ENCODE data around the gene TRNAU1AP. TPM values are rescaled to one million over a fixed set of nuclear protein-coding genes. Genes with fewer than 3 reads are reported as not detected.
"Not testable (repeated sequence)": the region's sequence is repeated elsewhere in the genome, so short reads cannot be mapped to it uniquely, and the experiment has no call there.

The TRNAU1AP gene
- total RNA-seq, 4 donors from 2014 or later: 14.8 to 26.6 (median 20.6) TPM

DNA sequence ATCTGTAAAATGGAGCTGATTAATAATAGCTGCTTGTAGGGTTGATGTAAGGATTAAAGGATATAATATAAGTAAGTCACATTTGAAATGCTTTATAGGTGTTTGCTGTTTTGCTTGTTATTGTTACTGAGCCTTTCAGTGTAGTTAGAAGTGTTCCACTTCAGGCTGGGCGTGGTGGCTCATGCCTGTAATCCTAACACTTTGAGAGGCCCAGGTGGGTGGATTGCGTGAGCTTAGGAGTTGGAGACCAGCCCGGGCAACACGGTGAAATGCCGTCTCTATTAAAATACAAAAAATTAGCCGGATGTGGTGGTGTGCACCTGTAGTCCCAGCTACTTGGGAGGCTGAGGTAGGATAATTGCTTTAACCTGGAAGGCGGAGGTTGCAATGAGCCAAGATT lies 12.2 kb downstream of the TRNAU1AP start:
- Histone ChIP-seq H3K4me1 (no peaks in the 10 kb centered on the region), H3K27me3 (no peaks in the 10 kb centered on the region), H3K27ac (no peak overlapping the region), H3K9me3 (no peaks in the 10 kb centered on the region), H3K4me3 (replicated peaks in 1 of 3) (no peak overlapping the region), H3K36me3 (peaks cover 47 to 72% of the 10 kb centered on the region in 2 donors)
- no peak for DNase-seq
- intact Hi-C loops (cut with DNase I): no loop called here
- TF ChIP-seq POLR2A (IDR thresholded peaks at IDR 0.05): no peak
- TF ChIP-seq, protein P1, sequence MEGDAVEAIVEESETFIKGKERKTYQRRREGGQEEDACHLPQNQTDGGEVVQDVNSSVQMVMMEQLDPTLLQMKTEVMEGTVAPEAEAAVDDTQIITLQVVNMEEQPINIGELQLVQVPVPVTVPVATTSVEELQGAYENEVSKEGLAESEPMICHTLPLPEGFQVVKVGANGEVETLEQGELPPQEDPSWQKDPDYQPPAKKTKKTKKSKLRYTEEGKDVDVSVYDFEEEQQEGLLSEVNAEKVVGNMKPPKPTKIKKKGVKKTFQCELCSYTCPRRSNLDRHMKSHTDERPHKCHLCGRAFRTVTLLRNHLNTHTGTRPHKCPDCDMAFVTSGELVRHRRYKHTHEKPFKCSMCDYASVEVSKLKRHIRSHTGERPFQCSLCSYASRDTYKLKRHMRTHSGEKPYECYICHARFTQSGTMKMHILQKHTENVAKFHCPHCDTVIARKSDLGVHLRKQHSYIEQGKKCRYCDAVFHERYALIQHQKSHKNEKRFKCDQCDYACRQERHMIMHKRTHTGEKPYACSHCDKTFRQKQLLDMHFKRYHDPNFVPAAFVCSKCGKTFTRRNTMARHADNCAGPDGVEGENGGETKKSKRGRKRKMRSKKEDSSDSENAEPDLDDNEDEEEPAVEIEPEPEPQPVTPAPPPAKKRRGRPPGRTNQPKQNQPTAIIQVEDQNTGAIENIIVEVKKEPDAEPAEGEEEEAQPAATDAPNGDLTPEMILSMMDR (IDR thresholded peaks at IDR 0.05): no peak
- 95% methylated on average over 7 of the region's 7 CpGs for WGBS, 2 donors

DNA sequence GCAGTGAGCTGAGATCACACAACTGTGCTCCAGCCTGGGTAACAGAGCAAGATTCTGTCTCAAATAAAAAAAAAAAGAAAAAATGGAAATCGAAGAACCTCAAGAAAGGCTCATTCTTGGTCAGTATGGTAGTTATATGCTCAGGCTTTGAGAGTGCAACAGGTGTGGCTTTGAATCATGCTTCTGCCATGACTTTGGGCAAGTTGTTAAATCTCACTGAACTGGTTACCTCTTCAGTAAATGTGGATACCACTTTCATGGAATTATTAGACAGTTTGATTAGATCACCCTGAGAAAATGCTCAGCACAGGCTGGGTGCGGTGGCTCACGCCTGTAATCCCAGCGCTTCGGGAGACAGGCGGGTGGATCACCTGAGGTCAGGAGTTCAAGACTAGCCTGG lies 12.8 kb downstream of the TRNAU1AP start:
- intact Hi-C loops (cut with DNase I): no loop called here
- WGBS, 2 donors: 88 to 89% methylated on average over 6 of the region's 6 CpGs
- Histone ChIP-seq H3K27me3 (no peaks in the 10 kb centered on the region), H3K4me1 (no peaks in the 10 kb centered on the region), H3K9me3 (no peaks in the 10 kb centered on the region), H3K36me3 (peaks cover 50 to 66% of the 10 kb centered on the region in 2 donors), H3K4me3 (replicated peaks in 1 of 3) (no peak overlapping the region), H3K27ac (no peak overlapping the region)
- DNase-seq: no peak
- no peak for TF ChIP-seq POLR2A (IDR thresholded peaks at IDR 0.05)
- TF ChIP-seq, protein P1 (IDR thresholded peaks at IDR 0.05): no peak

DNA sequence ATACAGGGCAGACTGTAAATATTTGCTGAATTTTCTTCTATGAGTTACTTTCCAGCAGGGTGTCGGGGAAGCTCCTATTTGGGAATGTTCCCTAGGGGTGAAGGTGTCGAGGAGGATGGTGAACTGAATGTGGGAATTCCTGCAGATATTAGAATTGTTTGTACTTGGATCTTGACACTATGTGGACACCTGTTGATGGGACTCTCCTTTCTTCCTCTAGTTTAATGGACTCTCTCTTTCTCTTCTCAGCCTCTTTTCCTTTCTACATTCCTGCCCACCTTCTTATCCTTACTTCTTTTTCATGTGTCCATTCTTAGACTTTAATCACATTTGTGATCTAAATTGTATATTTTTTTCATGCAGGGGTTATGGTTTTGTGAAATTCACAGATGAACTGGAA lies 14.0 kb downstream of the TRNAU1AP start:
- Histone ChIP-seq H3K27me3 (no peaks in the 10 kb centered on the region), H3K4me3 (replicated peaks in 1 of 3) (no peak overlapping the region), H3K4me1 (no peaks in the 10 kb centered on the region), H3K9me3 (no peaks in the 10 kb centered on the region), H3K27ac (no peak overlapping the region), H3K36me3 (peaks cover 50 to 65% of the 10 kb centered on the region in 2 donors)
- intact Hi-C loops (cut with DNase I): no loop called here
- TF ChIP-seq, protein P1 (IDR thresholded peaks at IDR 0.05): no peak
- TF ChIP-seq POLR2A (IDR thresholded peaks at IDR 0.05): no peak
- no peak for DNase-seq
- 97 to 98% methylated on average over 2 of the region's 2 CpGs for WGBS, 2 donors

DNA sequence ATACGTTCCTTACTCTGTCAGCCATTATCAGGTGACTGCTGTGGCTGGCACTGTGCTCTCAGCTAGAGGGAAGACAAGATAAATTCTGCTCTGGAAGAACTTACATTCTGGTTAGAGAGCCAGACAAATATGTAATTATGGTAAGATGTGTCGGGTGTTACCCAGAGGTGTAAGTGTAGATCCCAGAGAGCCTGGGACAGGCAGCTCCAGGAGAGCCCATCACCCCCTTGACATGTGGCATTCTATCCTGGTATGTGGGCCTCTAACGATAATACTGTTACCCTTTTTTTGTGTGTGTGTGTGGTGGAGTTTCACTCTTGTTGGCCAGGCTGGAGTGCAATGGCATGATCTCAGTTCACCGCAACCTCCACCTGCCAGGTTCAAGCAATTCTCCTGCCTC lies 19.0 kb downstream of the TRNAU1AP start:
- no peaks in the 10 kb centered on the region for H3K27me3 ChIP-seq
- H3K36me3 ChIP-seq: peaks cover 35 to 54% of the 10 kb centered on the region in 2 donors
- H3K4me1 ChIP-seq: no peaks in the 10 kb centered on the region
- 91 to 97% methylated on average over 4 of the region's 4 CpGs for WGBS, 2 donors
- H3K27ac ChIP-seq: no peak overlapping the region
- intact Hi-C loops (cut with DNase I): no loop called here
- no peak overlapping the region for H3K4me3 ChIP-seq (replicated peaks in 1 of 3)
- no peak for DNase-seq
- TF ChIP-seq POLR2A (IDR thresholded peaks at IDR 0.05): no peak
- TF ChIP-seq, protein P1 (IDR thresholded peaks at IDR 0.05): no peak
- H3K9me3 ChIP-seq: no peaks in the 10 kb centered on the region

DNA sequence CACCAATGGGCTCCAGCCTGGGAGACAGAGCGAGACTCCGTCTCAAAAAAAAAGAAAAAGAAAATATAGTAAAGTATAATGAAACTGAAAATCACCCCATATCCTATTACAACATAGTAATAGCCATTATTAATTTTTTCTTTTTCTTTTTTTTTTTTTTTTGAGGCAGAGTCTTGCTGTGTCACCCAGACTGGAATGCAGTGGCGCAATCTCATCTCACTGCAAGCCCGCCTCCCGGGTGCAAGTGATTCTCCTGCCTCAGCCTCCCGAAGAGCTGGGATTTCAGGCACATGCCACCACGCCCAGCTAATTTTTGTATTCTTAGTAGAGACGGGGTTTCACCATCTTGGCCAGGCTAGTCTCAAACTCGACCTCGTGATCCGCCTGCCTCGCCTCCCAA lies 20.0 kb downstream of the TRNAU1AP start:
- H3K27ac ChIP-seq; H3K4me3 ChIP-seq (replicated peaks in 1 of 3); H3K9me3 ChIP-seq; H3K4me1 ChIP-seq; DNase-seq; H3K27me3 ChIP-seq; intact Hi-C loops (cut with DNase I): not testable (repeated sequence)
- 90 to 93% methylated on average over 12 of the region's 12 CpGs for WGBS, 2 donors
- peaks cover 35 to 54% of the 10 kb centered on the region in 2 donors for H3K36me3 ChIP-seq

DNA sequence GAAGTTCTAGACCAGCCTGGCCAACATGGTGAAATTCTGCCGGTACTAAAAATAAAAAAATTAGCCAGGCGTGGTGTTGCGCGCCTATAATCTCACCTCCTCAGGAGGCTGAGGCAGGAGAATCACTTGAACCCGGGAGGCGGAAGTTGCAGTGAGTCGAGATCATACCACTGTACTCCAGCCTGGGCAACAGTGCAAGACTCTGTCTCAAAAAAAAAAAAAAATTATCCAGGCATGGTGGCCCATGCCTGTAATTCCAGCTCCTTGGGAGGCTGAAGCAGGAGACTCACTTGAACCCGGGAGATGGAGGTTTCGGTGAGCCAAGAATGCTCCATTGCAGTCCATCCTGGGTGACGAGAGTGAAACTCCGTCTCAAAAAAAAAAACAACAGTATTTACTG lies 20.7 kb downstream of the TRNAU1AP start:
- WGBS, 2 donors: 98% methylated on average over 11 of the region's 11 CpGs

More for the DNA sequence above, 20.7 kb downstream of the TRNAU1AP start:
- no peak for TF ChIP-seq POLR2A (IDR thresholded peaks at IDR 0.05)
- TF ChIP-seq, protein P1 (IDR thresholded peaks at IDR 0.05): no peak
- intact Hi-C loops (cut with DNase I): no loop called here
- no peak for DNase-seq
- H3K9me3 ChIP-seq: no peaks in the 10 kb centered on the region
- H3K4me1 ChIP-seq: no peaks in the 10 kb centered on the region
- H3K27me3 ChIP-seq: no peaks in the 10 kb centered on the region
- H3K36me3 ChIP-seq: peaks cover 41 to 54% of the 10 kb centered on the region in 2 donors
- no peak overlapping the region for H3K27ac ChIP-seq
- H3K4me3 ChIP-seq (replicated peaks in 1 of 3): no peak overlapping the region
